Endothelial cell of umbilical vein (primary cell): ENCODE results near the gene MUC4. TPM values are rescaled to one million over a fixed set of nuclear protein-coding genes. Genes with fewer than 3 reads are reported as not detected.

ENCODE experiments used
- BruUV-seq: library from RNA; stranded (reverse); fragments of 400-500 nt; replicated peaks from 2 replicates; lab custom pipeline; 2021; lab: Mats Ljungman, UMichigan
- CTCF ChIA-PET: fragments of 300-600, 350-600 bp; sonication (Branson Sonifier 250); formaldehyde crosslinking; loops from one replicate; lab custom pipeline; 2021; ENCODE audit warnings: antibody characterized with exemption, inconsistent platforms; lab: Charles Lee
- POLR2A ChIA-PET: fragments of 300-600, 350-600 bp; sonication (Branson Sonifier 250); formaldehyde crosslinking; loops from one replicate; lab custom pipeline; 2021; ENCODE audit warnings: antibody characterized with exemption, inconsistent platforms; lab: Charles Lee
- DNase-seq: peaks from one replicate; pipeline ENCODE4 v3.0.0-alpha.2; 2011; ENCODE audit warnings: low read depth, low spot score
- FAIRE-seq: peaks from 2 replicates; lab custom pipeline; 2011; peaks lifted over from hg19 to GRCh38; lab: Jason Lieb, UNC
- H2AFZ ChIP-seq: 2 replicates; pipeline ENCODE4 v1.6.0; 2012; ENCODE audit warnings: low read depth, low read length, control low read depth, inconsistent platforms
- H3K27ac ChIP-seq: 2 replicates; pipeline ENCODE4 v1.5.1; 2011; ENCODE audit warnings: low read depth, mild to moderate bottlenecking, control low read depth, low read length, moderate library complexity; ENCODE audit not compliant: insufficient read depth
- H3K27me3 ChIP-seq, 2 experiments: 2 replicates each; pipeline versions ENCODE4 v1.6.0 to v1.6.1; 2011; ENCODE audit warnings: low read length in 2 of 2, mixed read lengths in 1 of 2; ENCODE audit not compliant: control insufficient read depth in 2 of 2, insufficient read depth in 2 of 2
- H3K36me3 ChIP-seq, 2 experiments: 2 replicates in 1 of 2; 3 replicates in 1 of 2; pipeline ENCODE4 v1.5.1; 2011; ENCODE audit warnings: low read length in 2 of 2, mild to moderate bottlenecking in 1 of 2, moderate library complexity in 1 of 2; ENCODE audit not compliant: control insufficient read depth in 2 of 2, insufficient read depth in 2 of 2; ENCODE audit errors: extremely low read depth in 1 of 2
- H3K4me1 ChIP-seq: 3 replicates; pipeline ENCODE4 v1.5.1; 2011; ENCODE audit warnings: mild to moderate bottlenecking, low read length; ENCODE audit not compliant: control insufficient read depth, insufficient read depth; ENCODE audit errors: extremely low read depth
- H3K4me2 ChIP-seq: 2 replicates; pipeline ENCODE4 v1.6.1; 2011; ENCODE audit warnings: low read length, control low read depth, mixed read lengths; ENCODE audit not compliant: insufficient read depth
- H3K4me3 ChIP-seq, 3 experiments: fragments of 200-600 bp in 1 of 3; sonication (generic), shearing (Covaris generic) in 1 of 3; replicated peaks in 1 of 3; 2 replicates each; pipeline ENCODE4 v1.5.1; 2011 to 2016; ENCODE audit warnings: control low read depth in 3 of 3, low read length in 3 of 3, mild to moderate bottlenecking in 2 of 3, inconsistent platforms in 1 of 3, low read depth in 1 of 3, moderate library complexity in 1 of 3; ENCODE audit not compliant: insufficient read depth in 1 of 3
- H3K79me2 ChIP-seq: 2 replicates; pipeline ENCODE4 v1.6.0; 2012; ENCODE audit warnings: low read length, inconsistent platforms; ENCODE audit not compliant: control insufficient read depth, insufficient read depth
- H3K9ac ChIP-seq: replicated peaks from 2 replicates; pipeline ENCODE3; 2011; ENCODE audit warnings: low read length, control low read depth; ENCODE audit not compliant: insufficient read depth; ENCODE audit errors: extremely low read depth
- H3K9me1 ChIP-seq: replicated peaks from 3 replicates; pipeline ENCODE4 v1.6.0; 2011; ENCODE audit warnings: mild to moderate bottlenecking, low read length; ENCODE audit not compliant: control insufficient read depth, insufficient read depth; ENCODE audit errors: extremely low read depth
- H3K9me3 ChIP-seq: replicated peaks from 2 replicates; pipeline ENCODE4 v1.5.1; 2012; ENCODE audit warnings: low read length, inconsistent platforms; ENCODE audit not compliant: control insufficient read depth, insufficient read depth
- H4K20me1 ChIP-seq: replicated peaks from 2 replicates; pipeline ENCODE3; 2011; ENCODE audit warnings: mild to moderate bottlenecking, low read length; ENCODE audit not compliant: control insufficient read depth, insufficient read depth; ENCODE audit errors: extremely low read depth
- CTCF ChIP-seq, 2 donors: IDR thresholded peaks; 1 replicate in 1 of 2; 2 replicates in 1 of 2; pipeline ENCODE4 v1.5.1; 2011; ENCODE audit warnings: low read length in 2 of 2, mild to moderate bottlenecking in 2 of 2, moderate library complexity in 2 of 2, control low read depth in 1 of 2, inconsistent platforms in 1 of 2, low read depth in 1 of 2; ENCODE audit not compliant: insufficient read depth in 1 of 2; ENCODE audit errors: extremely low read depth in 1 of 2
- EZH2 ChIP-seq: IDR thresholded peaks from 2 replicates; pipeline ENCODE4 v1.6.1; 2012; ENCODE audit warnings: borderline replicate concordance, low read depth, mild to moderate bottlenecking, moderate library complexity, low read length, inconsistent platforms; ENCODE audit not compliant: severe bottlenecking
- FOS ChIP-seq: IDR thresholded peaks from 2 replicates; pipeline ENCODE4 v1.6.1; 2011; ENCODE audit warnings: mild to moderate bottlenecking, low read length, moderate library complexity, borderline replicate concordance; ENCODE audit not compliant: insufficient read depth
- GATA2 ChIP-seq: IDR thresholded peaks from 2 replicates; pipeline ENCODE4 v1.7.0; 2011; ENCODE audit warnings: low read depth, mild to moderate bottlenecking, moderate library complexity, mixed read lengths, low read length; ENCODE audit not compliant: insufficient read length, insufficient read depth
- JUN ChIP-seq: IDR thresholded peaks from 2 replicates; pipeline ENCODE4 v1.6.1; 2011; ENCODE audit warnings: borderline replicate concordance, low read depth; ENCODE audit not compliant: insufficient read length, insufficient read depth
- MAX ChIP-seq: IDR thresholded peaks from 2 replicates; pipeline ENCODE4 v1.6.1; 2011; ENCODE audit not compliant: insufficient read depth, insufficient read length
- MYC ChIP-seq: IDR thresholded peaks from one replicate; pipeline ENCODE4 v1.6.1; 2011; ENCODE audit warnings: mild to moderate bottlenecking, low read depth, low read length
- POLR2A ChIP-seq: IDR thresholded peaks from 2 replicates; pipeline ENCODE4 v1.6.1; 2012; ENCODE audit warnings: low read depth, mild to moderate bottlenecking, control low read depth, low read length
- POLR2AphosphoS5 ChIP-seq: IDR thresholded peaks from 2 replicates; pipeline ENCODE4 v1.6.1; 2012; ENCODE audit warnings: low read depth, mild to moderate bottlenecking, control low read depth, low read length, moderate library complexity; ENCODE audit not compliant: insufficient read depth
- dilution Hi-C: fragments of 300-500 bp; cut with MboI; formaldehyde crosslinking; loops from one replicate; pipeline ENCODE4 v1.15.0; 2019; ENCODE audit warnings: low sequenced_read_pairs; ENCODE audit not compliant: extremely low pct_ligation_motif_present
- intact Hi-C: fragments of 100-400 bp; cut with micrococcal nuclease; formaldehyde crosslinking; loops from one replicate; pipeline ENCODE4 v1.10.0; 2022
- polyA plus RNA-seq, 4 experiments: library from polyadenylated mRNA; depleted of rRNA in 3 of 4; stranded (reverse) in 3 of 4; unstranded in 1 of 4; fragments of >200 nt; gene quantifications; 2 replicates each; pipeline versions ENCODE4 v1.2.1 to v1.2.3, GENCODE V29; 2011 to 2012; ENCODE audit warnings: missing spikeins in 1 of 4
- total RNA-seq: library from RNA; stranded (reverse); gene quantifications from 2 replicates; pipeline ENCODE4 v1.2.3, GENCODE V29; 2021

MUC4 gene
- total and polyA plus RNA-seq, 2 donors (not counting 3 experiments of a cell fraction or from before 2014, with no cell fraction given) = 0.04 TPM; not detected in 1

- H3K4me2 ChIP-seq = no peak overlapping the region
- DNase-seq (no peak), FAIRE-seq (no peak)
- no peaks in the 10 kb centered on the region for H3K36me3 ChIP-seq
- no peak overlapping the region for H3K9ac ChIP-seq
- H3K4me1 ChIP-seq = no peaks in the 10 kb centered on the region
- intact Hi-C loops = no loop called here
- ChIA-PET CTCF (interaction anchor here (1.3 to 1.4 kb wide), 2 partner anchors 49 to 70 kb away, joined by 3 read pairs; no protein-coding TSS in a partner anchor), POLR2A (no interaction called here)
- H3K4me3 ChIP-seq = no peak overlapping the region
- no peak overlapping the region for H3K27ac ChIP-seq
- dilution Hi-C loops = no loop called here
- no peaks in the 10 kb centered on the region for H3K9me1 ChIP-seq
- H3K9me3 ChIP-seq = no peaks in the 10 kb centered on the region
- TF ChIP-seq POLR2AphosphoS5 = no peak
- no peak for TF ChIP-seq MYC
- no peak for TF ChIP-seq CTCF (IDR thresholded peaks at IDR 0.05; ENCODE audit: extremely low read depth in 1 of 2, insufficient read depth in 1 of 2, low read depth in 1 of 2, low read length in 2 of 2)
- TF ChIP-seq POLR2A = no peak
- TF ChIP-seq MAX = no peak
- no peak for TF ChIP-seq JUN
- TF ChIP-seq FOS = no peak
- no peak for TF ChIP-seq EZH2
- TF ChIP-seq GATA2 = no peak
- no TSS peak for BruUV-seq
- no peak overlapping the region for H2AFZ ChIP-seq
- H3K27me3 ChIP-seq = peaks cover 0 to 2% of the 10 kb centered on the region in 2 experiments
- no peaks in the 10 kb centered on the region for H4K20me1 ChIP-seq
- H3K79me2 ChIP-seq = no peaks in the 10 kb centered on the region
Measured at GRCh38 chr3:195844671-195845218, 33.0 kb upstream of the MUC4 start.
